OCI-LY3 (cell line): Measurements from ENCODE around the gene MAP3K4.
"Not testable (repeated sequence)": the region's sequence is repeated elsewhere in the genome, so short reads cannot be mapped to it uniquely, and the experiment has no call there.

ENCODE experiments used
- H2AFZ ChIP-seq: fragments of 200-600, 300-600 bp; shearing (Covaris generic); 2 replicates; pipeline ENCODE4 v1.6.0; 2014; ENCODE audit warnings: antibody characterized with exemption, low read depth, low read length
- H3K27ac ChIP-seq: fragments of 200-600, 300-600 bp; sonication (generic); 2 replicates; pipeline ENCODE4 v1.5.1; 2014; ENCODE audit warnings: mild to moderate bottlenecking, low read length, moderate library complexity, mixed read lengths
- H3K27me3 ChIP-seq: fragments of 200-600, 300-600 bp; sonication (generic); 2 replicates; pipeline ENCODE4 v1.6.1; 2014; ENCODE audit warnings: low read depth, low read length, mixed read lengths
- H3K36me3 ChIP-seq: fragments of 200-600, 300-600 bp; sonication (generic); replicated peaks from 2 replicates; pipeline ENCODE3; 2014; ENCODE audit warnings: low read depth, low read length, mixed read lengths
- H3K4me1 ChIP-seq: fragments of 300-600, 200-600 bp; sonication (generic); 2 replicates; pipeline ENCODE4 v1.6.1; 2014; ENCODE audit warnings: low read length, mixed read lengths
- H3K4me2 ChIP-seq: fragments of 200-600, 300-600 bp; sonication (generic); 2 replicates; pipeline ENCODE4 v1.6.1; 2014; ENCODE audit warnings: low read length, mixed read lengths
- H3K4me3 ChIP-seq: fragments of 300-600, 200-600 bp; sonication (generic); 2 replicates; pipeline ENCODE4 v1.5.1; 2014; ENCODE audit warnings: antibody characterized with exemption, mild to moderate bottlenecking, low read length, moderate library complexity
- H3K79me2 ChIP-seq: fragments of 300-600, 200-600 bp; shearing (Covaris generic); 2 replicates; pipeline ENCODE4 v1.6.1; 2014; ENCODE audit warnings: mild to moderate bottlenecking, low read length, mixed read lengths
- H3K9ac ChIP-seq: fragments of 300-600, 200-600 bp; shearing (Covaris generic); 2 replicates; pipeline ENCODE4 v1.6.0; 2014; ENCODE audit warnings: mild to moderate bottlenecking, low read length, moderate library complexity
- H3K9me3 ChIP-seq: fragments of 200-600, 300-600 bp; shearing (Covaris generic); 2 replicates; pipeline ENCODE4 v1.6.1; 2014; ENCODE audit warnings: low read length, mixed read lengths; ENCODE audit not compliant: insufficient read depth
- H4K20me1 ChIP-seq: fragments of 200-600, 300-600 bp; sonication (generic); 2 replicates; pipeline ENCODE4 v1.6.1; 2016; ENCODE audit warnings: low read length, mixed read lengths; ENCODE audit not compliant: insufficient read depth
- CTCF ChIP-seq: fragments of 200-600, 300-600 bp; sonication (generic); IDR thresholded peaks from 2 replicates; pipeline ENCODE4 v1.5.1; 2014; ENCODE audit warnings: antibody characterized with exemption, low read length, low read depth
- EZH2phosphoT487 ChIP-seq: fragments of 200-600 bp; shearing (Covaris generic); IDR thresholded peaks from 2 replicates; pipeline ENCODE4 v1.6.1; 2018; ENCODE audit warnings: antibody characterized with exemption, mixed run types, low read depth

MAP3K4 gene

GRCh38 chr6:160979061-160979708 is 12.4 kb upstream of the MAP3K4 start:
- Histone ChIP-seq H3K4me2 (no peak overlapping the region), H3K36me3 (no peaks in the 10 kb centered on the region), H3K4me1 (peaks cover 11% of the 10 kb centered on the region), H2AFZ (no peak overlapping the region), H3K4me3 (no peak overlapping the region), H3K27me3 (no peaks in the 10 kb centered on the region), H3K27ac (no peak overlapping the region), H3K9ac (no peak overlapping the region), H4K20me1 (no peaks in the 10 kb centered on the region), H3K79me2 (no peaks in the 10 kb centered on the region), H3K9me3 (no peaks in the 10 kb centered on the region)
- TF ChIP-seq CTCF: no peak
- TF ChIP-seq EZH2phosphoT487: no peak

- H3K4me3 ChIP-seq, H3K4me2 ChIP-seq, H3K36me3 ChIP-seq, H4K20me1 ChIP-seq, H2AFZ ChIP-seq, H3K27me3 ChIP-seq, H3K9me3 ChIP-seq, H3K9ac ChIP-seq, H3K79me2 ChIP-seq, H3K27ac ChIP-seq: not testable (repeated sequence)
- peaks cover 18% of the 10 kb centered on the region for H3K4me1 ChIP-seq
Observed at GRCh38 chr6:160983377-160983948, 8.1 kb upstream of the MAP3K4 start.

- Histone ChIP-seq H3K79me2 (peaks cover 2% of the 10 kb centered on the region), H3K9ac (no peak overlapping the region), H3K4me3 (no peak overlapping the region), H3K27ac (no peak overlapping the region), H3K4me1 (peaks cover 24% of the 10 kb centered on the region), H3K9me3 (no peaks in the 10 kb centered on the region), H2AFZ (no peak overlapping the region), H3K4me2 (peak overlapping the region; percentile 12; the same call in 1 of the 2 replicates), H4K20me1 (no peaks in the 10 kb centered on the region), H3K36me3 (no peaks in the 10 kb centered on the region), H3K27me3 (no peaks in the 10 kb centered on the region)
- TF ChIP-seq CTCF (no peak), EZH2phosphoT487 (no peak)
Observed at GRCh38 chr6:160986851-160987250, 4.7 kb upstream of the MAP3K4 start.

GRCh38 chr6:160987265-160987664 is 4.3 kb upstream of the MAP3K4 start:
- TF ChIP-seq EZH2phosphoT487: no peak
- Histone ChIP-seq H3K9me3 (no peaks in the 10 kb centered on the region), H2AFZ (no peak overlapping the region), H4K20me1 (no peaks in the 10 kb centered on the region), H3K4me3 (no peak overlapping the region), H3K4me2 (peak overlapping the region; percentile 12; the same call in 1 of the 2 replicates), H3K27me3 (no peaks in the 10 kb centered on the region), H3K27ac (no peak overlapping the region), H3K9ac (no peak overlapping the region), H3K36me3 (no peaks in the 10 kb centered on the region), H3K79me2 (peaks cover 6% of the 10 kb centered on the region), H3K4me1 (peaks cover 24% of the 10 kb centered on the region)

- peaks cover 31% of the 10 kb centered on the region for H3K4me1 ChIP-seq
- H4K20me1 ChIP-seq: peaks cover 22% of the 10 kb centered on the region
- H3K27me3 ChIP-seq: no peaks in the 10 kb centered on the region
- peak overlapping the region; percentile 97 for H3K4me3 ChIP-seq
- H3K9ac ChIP-seq: peak overlapping the region; percentile 96
- H3K9me3 ChIP-seq: no peaks in the 10 kb centered on the region
- peak overlapping the region; percentile 75 for H3K4me2 ChIP-seq
- H3K36me3 ChIP-seq: no peaks in the 10 kb centered on the region
- peaks cover 43% of the 10 kb centered on the region for H3K79me2 ChIP-seq
- peak overlapping the region; percentile 86 for H3K27ac ChIP-seq
- peak overlapping the region; percentile 85 for H2AFZ ChIP-seq
- TF ChIP-seq CTCF (no peak), EZH2phosphoT487 (no peak)
Observed at GRCh38 chr6:160990847-160991405, 643 bp upstream of the MAP3K4 start.
